Stomach (tissue), 4 donors: ENCODE results near the gene TOR4A.

Experiments used
- POLR2A ChIP-seq, 4 donors: fragments of 450-650 bp; IDR thresholded peaks; one replicate each; pipeline ENCODE4 v1.6.1; 2016; ENCODE audit warnings: antibody characterized with exemption in 4 of 4, control low read depth in 2 of 4, mild to moderate bottlenecking in 1 of 4, moderate library complexity in 1 of 4
- TF ChIP-seq, protein P1 (sequence below), 7 experiments: fragments of 450-650 bp in 4 of 7; fragments of 200-600 bp in 3 of 7; sonication (generic) in 3 of 7; IDR thresholded peaks; one replicate each; pipeline ENCODE4 v1.5.1; 2016 to 2019; ENCODE audit warnings: antibody characterized with exemption in 7 of 7, control low read depth in 2 of 7, mild to moderate bottlenecking in 1 of 7

DNA sequence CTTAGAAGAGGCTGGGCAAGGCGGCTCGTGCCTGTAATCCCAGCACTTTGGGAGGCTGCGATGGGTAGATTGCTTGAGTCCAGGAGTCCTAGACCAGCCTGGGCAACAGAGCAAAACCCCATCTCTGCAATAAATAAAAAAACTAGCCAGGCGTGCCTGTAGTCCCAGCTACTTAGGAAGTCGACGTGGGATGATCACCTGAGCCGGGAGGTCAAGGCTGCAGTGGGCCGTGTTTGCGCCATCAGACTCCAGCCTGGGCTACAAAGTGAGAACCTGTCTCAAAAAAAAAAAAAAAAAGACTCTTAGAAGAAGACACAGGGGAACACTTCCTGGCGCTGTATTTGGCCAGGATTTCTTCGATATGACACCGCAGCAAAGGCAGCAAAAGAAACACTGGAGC lies 48.3 kb downstream of the TOR4A start:
- TF ChIP-seq, protein P1, sequence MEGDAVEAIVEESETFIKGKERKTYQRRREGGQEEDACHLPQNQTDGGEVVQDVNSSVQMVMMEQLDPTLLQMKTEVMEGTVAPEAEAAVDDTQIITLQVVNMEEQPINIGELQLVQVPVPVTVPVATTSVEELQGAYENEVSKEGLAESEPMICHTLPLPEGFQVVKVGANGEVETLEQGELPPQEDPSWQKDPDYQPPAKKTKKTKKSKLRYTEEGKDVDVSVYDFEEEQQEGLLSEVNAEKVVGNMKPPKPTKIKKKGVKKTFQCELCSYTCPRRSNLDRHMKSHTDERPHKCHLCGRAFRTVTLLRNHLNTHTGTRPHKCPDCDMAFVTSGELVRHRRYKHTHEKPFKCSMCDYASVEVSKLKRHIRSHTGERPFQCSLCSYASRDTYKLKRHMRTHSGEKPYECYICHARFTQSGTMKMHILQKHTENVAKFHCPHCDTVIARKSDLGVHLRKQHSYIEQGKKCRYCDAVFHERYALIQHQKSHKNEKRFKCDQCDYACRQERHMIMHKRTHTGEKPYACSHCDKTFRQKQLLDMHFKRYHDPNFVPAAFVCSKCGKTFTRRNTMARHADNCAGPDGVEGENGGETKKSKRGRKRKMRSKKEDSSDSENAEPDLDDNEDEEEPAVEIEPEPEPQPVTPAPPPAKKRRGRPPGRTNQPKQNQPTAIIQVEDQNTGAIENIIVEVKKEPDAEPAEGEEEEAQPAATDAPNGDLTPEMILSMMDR (IDR thresholded peaks at IDR 0.05): no peak
- TF ChIP-seq POLR2A (IDR thresholded peaks at IDR 0.05): no peak
